NCI-H510A (cell line): ENCODE data around the gene DCUN1D3.
A peak's percentile ranks its signal among the peaks of the same experiment; 100 is the strongest.

Experiments
- DNase-seq: peaks from one replicate; lab custom pipeline; 2025; lab: John Stamatoyannopoulos, UW

The DCUN1D3 gene

DNA sequence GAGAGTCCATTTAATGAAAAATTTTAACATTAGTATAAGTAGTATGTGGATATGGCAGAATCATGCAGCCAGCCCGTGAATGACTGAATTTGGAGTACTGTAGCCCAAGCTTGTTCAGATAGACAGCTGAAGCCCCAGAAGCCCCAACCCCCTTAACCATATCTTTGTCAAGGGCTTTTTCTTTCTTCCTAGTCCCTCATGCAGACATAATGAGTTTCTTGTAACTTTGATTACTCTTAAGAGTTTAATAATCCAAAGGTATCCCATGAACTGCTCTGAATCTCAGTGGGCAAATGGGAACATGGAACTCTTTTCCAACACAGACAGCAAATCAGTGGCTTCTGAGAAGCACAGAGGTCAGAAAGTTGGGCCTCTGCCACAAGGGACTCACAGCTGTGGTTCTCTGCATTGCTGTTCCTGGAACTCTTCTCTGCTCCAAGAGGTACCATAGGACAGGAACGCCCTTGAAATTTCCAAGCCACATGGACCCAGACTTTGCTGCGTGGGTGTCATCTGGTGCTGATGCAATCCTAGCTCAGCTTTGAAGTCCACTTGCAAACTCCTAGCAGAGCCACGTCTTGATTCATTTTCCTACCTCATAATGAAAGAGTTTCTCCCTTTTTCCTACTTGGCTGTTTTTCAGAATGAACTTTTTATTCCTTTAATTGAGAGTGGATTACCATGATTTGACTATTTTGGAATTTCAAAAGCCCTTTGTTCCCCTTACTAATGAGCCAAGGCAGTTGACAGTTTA, 18.5 kb upstream of the DCUN1D3 start:
- no peak for DNase-seq

DNA sequence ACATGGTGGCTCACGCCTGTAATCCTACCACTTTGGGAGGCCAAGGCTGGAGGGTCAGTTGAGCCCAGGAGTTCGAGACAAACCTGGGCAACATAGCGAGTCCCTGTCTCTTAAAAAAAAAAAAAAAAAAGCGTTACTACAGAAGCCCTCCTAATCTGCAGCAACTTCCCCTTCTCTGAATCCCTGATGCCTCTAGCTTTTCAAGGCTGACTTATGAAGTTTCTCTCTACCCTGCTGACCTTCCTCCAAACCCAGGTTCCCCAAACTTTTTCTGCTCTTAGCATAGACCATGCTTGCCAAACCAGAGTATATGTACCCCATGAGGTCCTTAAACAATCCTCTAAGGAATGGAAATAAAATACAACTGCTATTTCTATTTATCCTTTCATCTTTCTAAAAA, 16.8 kb upstream of the DCUN1D3 start:
- no peak for DNase-seq

GRCh38 chr16:20916289-20916688, 16.1 kb upstream of the DCUN1D3 start:
- DNase-seq, result no peak

DNA sequence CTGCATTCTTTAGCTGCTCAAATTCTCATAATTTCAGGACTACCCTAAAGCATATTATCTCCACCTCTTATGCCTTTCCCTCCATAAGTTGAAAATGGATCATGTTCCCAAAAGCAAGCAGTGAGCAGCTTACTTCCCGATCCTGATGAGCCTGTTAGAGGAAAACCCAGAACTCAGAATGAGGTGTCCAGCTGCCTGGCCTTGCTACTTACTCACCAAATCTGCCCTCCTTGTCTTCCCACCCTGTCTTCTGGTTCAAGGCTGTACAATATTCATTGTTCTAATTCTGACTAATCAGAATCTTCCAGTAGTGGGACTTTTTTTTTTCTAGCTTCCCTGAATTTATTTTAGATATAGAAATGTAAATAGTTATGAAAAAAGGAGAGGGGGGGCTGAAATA, 11.2 kb upstream of the DCUN1D3 start:
- DNase-seq, result no peak

DNA sequence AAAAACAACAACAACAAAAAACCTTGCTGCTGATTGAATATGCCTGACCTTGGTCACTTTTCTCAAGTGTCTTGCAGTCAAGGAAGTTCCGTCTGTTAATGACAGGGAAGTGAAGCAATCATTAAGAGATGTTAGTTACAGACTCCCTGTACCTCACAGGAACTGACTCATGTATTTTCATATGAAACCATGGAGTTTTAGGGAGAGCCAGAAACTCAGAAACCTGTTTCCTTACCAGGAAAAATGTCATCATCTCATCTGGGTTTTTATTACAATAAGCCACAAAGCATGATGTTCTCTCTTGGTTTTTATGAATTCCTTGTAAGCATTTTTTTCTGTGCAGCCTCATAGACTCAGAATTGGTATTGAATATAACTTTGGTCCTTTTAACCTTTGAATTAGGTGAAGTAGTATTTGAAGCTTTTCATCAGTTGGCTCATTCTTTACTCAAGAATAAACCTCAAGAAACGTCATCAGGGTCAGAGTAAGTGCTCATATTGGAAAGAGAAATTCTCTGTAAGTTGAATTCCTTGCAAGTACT, 10.7 kb upstream of the DCUN1D3 start:
- DNase-seq, result no peak

DNA sequence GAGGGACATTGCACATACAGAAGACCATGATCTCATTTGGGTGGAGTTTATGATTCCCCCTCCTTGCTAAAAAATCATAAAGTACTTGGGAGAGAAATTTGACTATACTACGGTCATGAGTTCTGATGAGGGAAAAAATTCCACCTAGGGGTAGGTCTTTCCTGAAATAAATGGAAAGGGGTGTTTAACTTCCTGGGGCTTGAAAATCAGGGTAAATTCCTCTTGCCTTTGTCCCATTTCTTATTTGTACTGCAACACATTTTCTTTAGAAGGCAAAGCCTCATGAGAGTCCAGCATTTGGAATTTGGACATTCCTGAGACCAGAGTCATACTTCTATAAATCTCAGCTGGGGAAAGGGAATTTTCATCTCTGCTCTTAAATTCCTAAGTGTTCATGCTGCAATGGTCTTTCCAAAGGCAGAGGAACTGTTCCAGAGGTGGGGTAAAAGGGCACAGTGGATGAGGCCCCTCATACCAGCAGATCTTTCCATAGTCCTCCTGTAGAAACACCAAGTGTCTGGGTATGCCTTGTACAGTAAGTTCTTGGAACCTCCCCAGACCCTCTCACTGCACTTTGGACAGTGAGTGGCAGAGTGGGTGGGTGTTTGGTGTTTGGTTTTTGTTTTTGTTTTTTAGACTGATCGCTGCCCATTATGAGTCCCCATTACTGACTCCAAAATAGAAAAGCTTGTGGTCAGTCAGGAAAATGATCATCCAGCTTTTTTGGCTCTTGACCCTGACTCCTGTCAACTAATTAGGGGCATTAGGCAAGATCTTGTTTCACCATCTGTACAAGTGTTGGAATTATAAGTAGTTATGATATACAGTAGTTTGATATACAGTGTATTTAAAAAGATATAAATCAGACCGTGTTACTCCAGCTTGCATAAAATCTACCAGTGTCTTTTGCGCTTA, 6.4 kb upstream of the DCUN1D3 start:
- DNase-seq, result no peak

DNA sequence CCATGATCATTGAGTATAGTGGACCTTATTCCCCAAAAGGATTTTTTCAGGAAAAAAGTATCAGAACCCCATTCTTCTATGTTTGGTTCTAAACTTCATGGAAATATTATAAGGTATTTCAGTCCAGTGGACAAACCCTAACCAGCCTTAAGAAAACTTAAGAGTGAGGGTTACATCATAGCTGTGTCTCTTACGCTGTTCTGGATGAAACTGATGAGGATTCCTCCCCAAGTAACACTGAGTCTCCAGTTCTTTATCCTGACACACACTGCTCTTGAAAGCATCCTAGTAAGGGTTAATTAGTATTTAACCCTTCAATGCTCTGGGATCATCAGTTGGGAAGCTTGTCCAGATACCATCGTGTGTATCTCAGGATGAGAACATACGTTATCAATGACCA, 5.4 kb upstream of the DCUN1D3 start:
- DNase-seq, result no peak

GRCh38 chr16:20904507-20905081, 4.4 kb upstream of the DCUN1D3 start:
- no peak for DNase-seq

- DNase-seq, result no peak
Observed at GRCh38 chr16:20903899-20904506, 3.8 kb upstream of the DCUN1D3 start.

- no peak for DNase-seq
Observed at GRCh38 chr16:20903116-20903898, 3.1 kb upstream of the DCUN1D3 start.

DNA sequence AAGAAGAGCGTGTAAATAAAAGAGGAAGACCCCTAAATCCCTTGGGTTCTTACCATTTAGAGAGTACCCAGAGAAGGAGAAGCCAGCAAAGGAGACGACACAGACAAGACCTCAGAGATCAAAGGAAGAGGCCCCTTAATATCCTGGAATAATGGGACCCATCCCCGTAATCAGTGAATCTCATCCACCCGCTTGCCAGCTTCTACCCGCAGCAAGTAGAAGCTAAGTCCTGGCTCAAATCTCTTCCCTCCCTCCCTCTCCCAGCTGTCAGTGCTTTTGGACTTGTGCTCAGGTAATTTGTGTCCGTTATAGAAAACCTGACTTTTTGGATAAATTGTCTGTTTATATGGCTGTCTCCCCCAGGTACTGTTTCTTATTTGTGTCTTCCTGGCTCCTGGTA, 2.3 kb upstream of the DCUN1D3 start:
- no peak for DNase-seq

- peak; percentile 35 for DNase-seq
Observed at GRCh38 chr16:20901436-20902112, 1.4 kb upstream of the DCUN1D3 start.

DNA sequence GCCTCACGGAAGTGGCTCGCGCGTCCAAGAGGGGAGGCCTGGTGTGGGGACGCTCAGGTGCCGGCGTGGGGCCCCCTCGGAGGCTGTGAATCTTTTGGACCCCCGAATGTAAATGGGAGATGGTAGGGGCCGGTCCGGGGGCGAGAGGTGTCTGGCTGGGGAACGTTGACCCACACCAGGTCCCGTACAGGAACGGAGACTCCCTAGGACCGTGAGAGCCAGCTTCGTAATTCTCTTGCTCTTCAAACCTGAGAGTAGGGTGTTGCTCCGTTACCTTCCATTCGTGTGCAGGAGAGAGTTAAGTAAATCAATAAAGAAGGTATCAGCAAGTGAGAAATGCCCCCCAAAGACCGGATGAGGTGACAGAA, 894 bp upstream of the DCUN1D3 start:
- no peak for DNase-seq

DNA sequence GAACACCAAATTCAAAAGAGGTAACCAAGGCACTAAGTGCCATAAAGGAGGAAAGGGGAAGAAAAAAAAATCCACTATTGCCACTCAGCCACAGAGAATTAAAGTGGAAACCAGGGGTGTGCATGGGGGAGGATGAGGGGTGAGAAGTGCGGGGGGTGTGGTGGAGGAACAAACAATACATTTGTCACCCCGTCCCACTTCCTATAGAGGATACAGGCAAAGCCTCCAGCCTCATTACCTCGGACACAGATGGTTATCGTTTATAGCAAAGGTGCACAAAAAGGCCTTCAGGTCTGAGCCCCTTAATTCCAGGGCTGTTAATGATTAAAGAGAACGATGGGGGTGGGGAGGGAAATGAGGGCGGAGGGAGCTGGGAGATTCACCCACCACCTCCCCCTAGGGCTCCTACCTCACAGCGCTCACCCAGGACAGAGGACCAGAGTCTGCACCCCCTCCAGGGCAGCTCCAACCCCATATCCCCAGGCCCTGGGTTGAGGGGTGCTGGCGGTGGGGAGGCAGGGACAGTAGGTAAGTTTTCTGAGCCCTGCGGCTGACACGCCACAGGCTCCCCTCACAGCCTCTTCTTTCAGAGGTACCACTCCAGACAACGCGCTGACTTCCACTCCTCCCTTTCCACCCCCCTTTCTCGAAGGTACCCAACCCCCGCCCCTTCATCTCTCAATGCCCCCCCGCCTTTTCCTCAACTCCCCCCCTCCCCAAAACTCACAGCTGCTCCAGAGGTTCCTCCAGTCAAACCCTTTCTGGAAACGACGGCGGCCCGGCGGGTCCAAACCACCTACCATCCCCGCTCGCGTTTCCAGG, 470 bp downstream of the DCUN1D3 start:
- no peak for DNase-seq

GRCh38 chr16:20899071-20899470, 1.1 kb downstream of the DCUN1D3 start:
- no peak for DNase-seq

GRCh38 chr16:20897922-20898321, 2.2 kb downstream of the DCUN1D3 start:
- no peak for DNase-seq

DNA sequence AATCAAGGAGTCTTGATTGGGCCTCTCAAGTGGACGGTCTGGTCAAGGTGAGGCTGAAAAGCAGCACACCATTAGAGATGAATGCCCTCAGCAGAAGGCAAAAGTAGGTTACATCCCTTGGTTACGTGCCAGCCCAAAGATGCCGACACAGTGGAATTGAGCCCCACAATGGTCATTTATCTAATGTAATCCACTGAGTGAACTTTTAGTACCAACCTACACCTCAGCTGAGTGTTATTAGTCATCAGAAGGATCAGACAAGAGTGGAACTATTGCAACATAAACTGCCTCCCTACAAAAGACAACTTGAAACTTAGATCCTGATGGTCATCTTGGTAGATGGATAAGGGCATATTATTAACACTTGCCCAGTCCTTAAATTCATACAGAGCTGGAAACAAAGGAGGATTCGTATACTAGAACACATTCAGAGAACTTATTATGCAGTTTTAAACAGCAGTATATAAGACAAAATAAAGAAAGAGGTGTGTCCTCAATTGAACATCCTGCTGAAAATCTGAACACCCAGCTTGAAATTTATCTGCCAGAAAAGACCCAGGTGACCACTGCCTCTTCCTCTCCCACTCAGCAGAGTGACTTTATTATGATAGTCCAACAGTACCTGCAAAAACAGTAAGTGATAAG, 2.8 kb downstream of the DCUN1D3 start:
- no peak for DNase-seq

- DNase-seq, result no peak
Observed at GRCh38 chr16:20894388-20894787, 5.8 kb downstream of the DCUN1D3 start.

DNA sequence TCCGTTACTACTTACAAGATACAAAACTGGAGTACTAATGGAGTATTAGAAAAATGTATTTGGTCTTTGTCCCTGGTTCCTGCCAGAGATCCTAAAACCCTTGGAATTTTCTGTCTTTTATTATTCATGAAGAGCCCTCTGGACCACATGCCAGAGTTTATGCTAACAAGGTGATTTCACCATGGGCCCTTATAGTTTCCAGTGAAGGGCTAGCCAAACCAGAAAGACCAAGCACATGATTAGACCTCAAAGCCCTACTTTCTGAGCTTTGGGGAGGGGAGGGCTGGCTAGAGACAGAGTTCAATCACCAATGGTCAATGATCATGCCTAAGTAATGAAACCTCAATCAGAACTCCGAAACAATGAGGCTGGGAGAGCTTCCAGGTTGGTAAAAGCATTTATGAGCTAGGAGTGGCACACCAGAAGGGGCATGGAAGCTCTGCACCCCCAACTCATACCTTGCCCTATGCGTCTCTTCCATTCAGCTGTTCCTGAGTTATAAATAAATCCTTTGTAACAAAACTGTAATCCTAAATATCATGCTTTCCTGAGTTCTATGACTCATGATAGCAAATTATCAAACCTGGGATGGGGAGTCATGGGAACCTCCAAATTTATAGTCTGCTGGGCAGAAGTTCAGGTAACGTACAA, 10.4 kb downstream of the DCUN1D3 start:
- DNase-seq, result no peak
